Memory B cell (primary cell): ENCODE measurements around the gene SMIM24.
"Not testable (repeated sequence)": the region's sequence is repeated elsewhere in the genome, so short reads cannot be mapped to it uniquely, and the experiment has no call there.

Experiments
- ATAC-seq: fragments of 150-1000 bp; cut with Tn5 transposase; 2 replicates; pipeline ENCODE4 v1.10.0; 2021; ENCODE audit warnings: low read depth, mild to moderate bottlenecking, moderate library complexity
- DNase-seq, 2 donors: peaks; one replicate each; pipeline ENCODE4 v3.0.0; 2022; ENCODE audit warnings: low spot score in 2 of 2
- H3K27ac Mint-ChIP-seq: one replicate; pipeline ENCODE4 v1.8.0; 2022; ENCODE audit warnings: mild to moderate bottlenecking, moderate library complexity, mixed read lengths
- H3K27me3 Mint-ChIP-seq: one replicate; pipeline ENCODE4 v1.8.0; 2022; ENCODE audit warnings: mixed read lengths
- H3K36me3 Mint-ChIP-seq: one replicate; pipeline ENCODE4 v1.8.0; 2022; ENCODE audit warnings: mild to moderate bottlenecking, mixed read lengths
- H3K4me1 Mint-ChIP-seq: one replicate; pipeline ENCODE4 v1.8.0; 2022; ENCODE audit warnings: mixed read lengths
- H3K4me3 Mint-ChIP-seq: one replicate; pipeline ENCODE4 v1.8.0; 2022; ENCODE audit warnings: mild to moderate bottlenecking, moderate library complexity, mixed read lengths
- H3K9me3 Mint-ChIP-seq: one replicate; pipeline ENCODE4 v1.8.0; 2022; ENCODE audit warnings: mixed read lengths

The SMIM24 gene

GRCh38 chr19:3508771-3509535 is 28.6 kb upstream of the SMIM24 start:
- Mint-ChIP-seq H3K27me3 (no peaks in the 10 kb centered on the region), H3K4me1 (peaks cover 31% of the 10 kb centered on the region), H3K9me3 (no peaks in the 10 kb centered on the region), H3K36me3 (peaks cover 7% of the 10 kb centered on the region), H3K27ac (peak overlapping the region; percentile 6), H3K4me3 (peak overlapping the region; percentile 28)
- no peak for ATAC-seq
- DNase-seq: no peak

- DNase-seq, H3K9me3 Mint-ChIP-seq, H3K27me3 Mint-ChIP-seq, ATAC-seq, H3K27ac Mint-ChIP-seq, H3K36me3 Mint-ChIP-seq: not testable (repeated sequence)
- Mint-ChIP-seq H3K4me1 (peaks cover 28% of the 10 kb centered on the region), H3K4me3 (peak overlapping the region; percentile 21)
These were observed 27.9 kb upstream of the SMIM24 start for GRCh38 chr19:3508121-3508661.

GRCh38 chr19:3507371-3508120 is 27.2 kb upstream of the SMIM24 start:
- H3K36me3 Mint-ChIP-seq: peaks cover 7% of the 10 kb centered on the region
- peak overlapping the region; percentile 83 for H3K27ac Mint-ChIP-seq
- ATAC-seq (no peak), DNase-seq (no peak)
- no peaks in the 10 kb centered on the region for H3K9me3 Mint-ChIP-seq
- H3K27me3 Mint-ChIP-seq: no peaks in the 10 kb centered on the region
- peak overlapping the region; percentile 92 for H3K4me3 Mint-ChIP-seq
- peaks cover 28% of the 10 kb centered on the region for H3K4me1 Mint-ChIP-seq

- Mint-ChIP-seq H3K4me3 (peak overlapping the region; percentile 92), H3K27me3 (no peaks in the 10 kb centered on the region), H3K27ac (peak overlapping the region; percentile 96), H3K9me3 (no peaks in the 10 kb centered on the region), H3K4me1 (peaks cover 26% of the 10 kb centered on the region), H3K36me3 (peaks cover 5% of the 10 kb centered on the region)
- peak in 1 of 2 donors; percentile 34 for DNase-seq
- ATAC-seq: no peak
These were observed 26.3 kb upstream of the SMIM24 start for GRCh38 chr19:3506384-3507340.

GRCh38 chr19:3505598-3506383 is 25.5 kb upstream of the SMIM24 start, which contains the start of gene FZR1:
Gene FZR1, plus strand, starts transcription at chr19:3506311. Its CDS starts 16,679 bp downstream, at chr19:3522990.
- H3K27ac Mint-ChIP-seq: peak within 1 kb of the TSS; percentile 96
- peaks cover 29% of the 10 kb centered on the region for H3K4me1 Mint-ChIP-seq
- DNase-seq (peak; percentile 96 to 99), ATAC-seq (peak; percentile 90)
- H3K9me3 Mint-ChIP-seq: no peaks in the 10 kb centered on the region
- H3K36me3 Mint-ChIP-seq: peaks cover 5% of the 10 kb centered on the region
- H3K27me3 Mint-ChIP-seq: no peaks in the 10 kb centered on the region
- peak within 1 kb of the TSS; percentile 92 for H3K4me3 Mint-ChIP-seq

- Mint-ChIP-seq H3K4me3 (peak overlapping the region; percentile 38), H3K36me3 (peaks cover 2% of the 10 kb centered on the region), H3K27ac (peak overlapping the region; percentile 96), H3K27me3 (no peaks in the 10 kb centered on the region), H3K9me3 (no peaks in the 10 kb centered on the region), H3K4me1 (peaks cover 26% of the 10 kb centered on the region)
- ATAC-seq (no peak), DNase-seq (no peak)
These were observed 24.4 kb upstream of the SMIM24 start for GRCh38 chr19:3504735-3505134.

GRCh38 chr19:3503036-3503572 is 22.8 kb upstream of the SMIM24 start:
- Mint-ChIP-seq H3K4me1 (peaks cover 22% of the 10 kb centered on the region), H3K9me3 (no peaks in the 10 kb centered on the region), H3K27ac (no peak overlapping the region), H3K4me3 (no peak overlapping the region), H3K27me3 (no peaks in the 10 kb centered on the region), H3K36me3 (no peaks in the 10 kb centered on the region)
- DNase-seq (no peak), ATAC-seq (no peak)

- DNase-seq: no peak
- no peak overlapping the region for H3K27ac Mint-ChIP-seq
- no peak for ATAC-seq
- no peak overlapping the region for H3K4me3 Mint-ChIP-seq
- H3K27me3 Mint-ChIP-seq: no peaks in the 10 kb centered on the region
- H3K9me3 Mint-ChIP-seq: no peaks in the 10 kb centered on the region
- H3K36me3 Mint-ChIP-seq: peaks cover 4% of the 10 kb centered on the region
- H3K4me1 Mint-ChIP-seq: peaks cover 17% of the 10 kb centered on the region
These were observed 21.5 kb upstream of the SMIM24 start for GRCh38 chr19:3501780-3502179.

- Mint-ChIP-seq H3K9me3 (no peaks in the 10 kb centered on the region), H3K36me3 (peaks cover 6% of the 10 kb centered on the region), H3K27me3 (no peaks in the 10 kb centered on the region), H3K27ac (peak within 1 kb of the TSS; percentile 97), H3K4me1 (peaks cover 16% of the 10 kb centered on the region), H3K4me3 (peak within 1 kb of the TSS; percentile 92)
- ATAC-seq (peak; percentile 89), DNase-seq (peak; percentile 90 to 94)
These were observed 20.2 kb upstream of the SMIM24 start, which contains the start of gene DOHH for GRCh38 chr19:3500429-3501101. Gene DOHH, minus strand, starts transcription at chr19:3500674. Its CDS starts 3,860 bp downstream, at chr19:3496814.

- ATAC-seq (no peak), DNase-seq (no peak)
- Mint-ChIP-seq H3K4me3 (peak overlapping the region; percentile 92), H3K27ac (peak overlapping the region; percentile 97), H3K27me3 (no peaks in the 10 kb centered on the region), H3K9me3 (no peaks in the 10 kb centered on the region), H3K4me1 (peaks cover 16% of the 10 kb centered on the region), H3K36me3 (peaks cover 9% of the 10 kb centered on the region)
These were observed 19.6 kb upstream of the SMIM24 start for GRCh38 chr19:3499738-3500428.

GRCh38 chr19:3497757-3498520 is 17.6 kb upstream of the SMIM24 start:
- Mint-ChIP-seq H3K4me3 (no peak overlapping the region), H3K27ac (no peak overlapping the region), H3K9me3 (no peaks in the 10 kb centered on the region), H3K27me3 (no peaks in the 10 kb centered on the region), H3K36me3 (peaks cover 13% of the 10 kb centered on the region), H3K4me1 (peaks cover 11% of the 10 kb centered on the region)
- no peak for ATAC-seq
- no peak for DNase-seq
